ENCODE data around the gene GRID1.
A peak's percentile ranks its signal among the peaks of the same experiment; 100 is the strongest.

Gene GRID1

GRCh38 chr10:85811405-85811804, 555.2 kb downstream of the GRID1 start:
- no peak for DNase-seq (ENCODE audit: low spot score)

GRCh38 chr10:85810674-85811073, 555.9 kb downstream of the GRID1 start:
- no peak for DNase-seq (ENCODE audit: low spot score)

- no peak for DNase-seq (ENCODE audit: low spot score)
These were observed 571.1 kb downstream of the GRID1 start for GRCh38 chr10:85795460-85795859.

GRCh38 chr10:85794553-85794952, 572.0 kb downstream of the GRID1 start:
- no peak for DNase-seq (ENCODE audit: low spot score)

GRCh38 chr10:85792533-85792858, 574.1 kb downstream of the GRID1 start:
- no peak for DNase-seq (ENCODE audit: low spot score)

- DNase-seq (ENCODE audit: low spot score) = peak; percentile 9
These were observed 574.6 kb downstream of the GRID1 start for GRCh38 chr10:85791818-85792532.

- DNase-seq (ENCODE audit: low spot score) = no peak
These were observed 576.4 kb downstream of the GRID1 start for GRCh38 chr10:85789982-85790789.

GRCh38 chr10:85789125-85789524, 577.5 kb downstream of the GRID1 start:
- peak; percentile 25 for DNase-seq (ENCODE audit: low spot score)

- DNase-seq (ENCODE audit: low spot score) = no peak
These were observed 578.0 kb downstream of the GRID1 start for GRCh38 chr10:85788570-85788969.

GRCh38 chr10:85787881-85788280, 578.7 kb downstream of the GRID1 start:
- no peak for DNase-seq (ENCODE audit: low spot score)

- DNase-seq (ENCODE audit: low spot score) = no peak
These were observed 579.2 kb downstream of the GRID1 start for GRCh38 chr10:85787393-85787792.

- DNase-seq (ENCODE audit: low spot score) = no peak
These were observed 580.1 kb downstream of the GRID1 start for GRCh38 chr10:85786401-85786899.

GRCh38 chr10:85784792-85785191, 581.8 kb downstream of the GRID1 start:
- DNase-seq (ENCODE audit: low spot score) = no peak

GRCh38 chr10:85781404-85781803, 585.2 kb downstream of the GRID1 start:
- no peak for DNase-seq (ENCODE audit: low spot score)

GRCh38 chr10:85778074-85778473, 588.5 kb downstream of the GRID1 start:
- no peak for DNase-seq (ENCODE audit: low spot score)

- no peak for DNase-seq (ENCODE audit: low spot score)
These were observed 598.7 kb downstream of the GRID1 start for GRCh38 chr10:85767891-85768290.

- DNase-seq (ENCODE audit: low spot score) = no peak
These were observed 602.5 kb downstream of the GRID1 start for GRCh38 chr10:85764108-85764507.

GRCh38 chr10:85761906-85762445, 604.6 kb downstream of the GRID1 start:
- DNase-seq (ENCODE audit: low spot score) = no peak

- DNase-seq (ENCODE audit: low spot score) = no peak
These were observed 624.8 kb downstream of the GRID1 start for GRCh38 chr10:85741626-85742300.

- DNase-seq (ENCODE audit: low spot score) = no peak
These were observed 630.6 kb downstream of the GRID1 start for GRCh38 chr10:85735997-85736396.

GRCh38 chr10:85734791-85735190, 631.8 kb downstream of the GRID1 start:
- DNase-seq (ENCODE audit: low spot score) = no peak

- no peak for DNase-seq (ENCODE audit: low spot score)
These were observed 642.4 kb downstream of the GRID1 start for GRCh38 chr10:85724215-85724614.

Data from cerebellar cortex (tissue), 1 donor.